Measurements from ENCODE around the gene INTS6. TPM values are rescaled to one million over a fixed set of nuclear protein-coding genes. Genes with fewer than 3 reads are reported as not detected.

The INTS6 gene
- total RNA-seq, 1 experiment from 2014 or later = 45.5 TPM

DNA sequence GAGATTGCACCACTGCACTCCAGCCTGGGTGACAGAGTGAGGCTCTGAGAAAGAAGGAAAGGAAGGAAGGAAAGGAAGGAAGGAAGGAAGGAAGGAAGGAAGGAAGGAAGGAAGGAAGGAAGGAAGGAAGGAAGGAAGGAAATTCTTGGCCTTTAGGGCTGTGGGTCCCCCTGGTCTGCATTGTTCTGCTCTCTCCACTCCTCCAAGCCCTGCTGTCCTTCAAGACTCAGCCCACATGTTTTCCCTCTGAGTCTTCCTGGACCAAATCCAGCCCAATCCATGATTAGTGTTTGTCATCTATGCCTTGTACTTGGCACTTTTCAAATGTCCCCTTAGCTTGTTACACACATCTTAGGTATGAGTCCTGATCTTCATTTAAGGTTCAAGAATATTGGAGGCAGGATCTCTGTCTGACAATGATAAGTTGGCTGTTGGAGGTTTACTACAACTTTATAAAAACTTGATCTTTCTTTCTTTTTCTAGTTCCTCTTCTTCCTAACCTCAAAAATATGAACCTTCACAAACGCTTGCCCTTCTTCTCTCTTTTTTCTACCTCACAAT, 48.8 kb upstream of the INTS6 start:
- no peak overlapping the region for H3K4me3 ChIP-seq
- no peak overlapping the region for H3K27ac ChIP-seq
- no peaks in the 10 kb centered on the region for H3K9me3 ChIP-seq (ENCODE audit: insufficient read depth, low read depth)
- no peaks in the 10 kb centered on the region for H3K9me2 ChIP-seq (ENCODE audit: insufficient read depth)
- no peaks in the 10 kb centered on the region for H3K36me3 ChIP-seq (ENCODE audit: low read depth)
- no TSS peak for BruUV-seq (replicated peaks)
- intact Hi-C loops (cut with micrococcal nuclease; ENCODE audit: unreplicated experiment) = loop anchor here (2.0 kb wide), 1 partner anchor 75 kb away; no protein-coding TSS in a partner anchor
- H2AFZ ChIP-seq = no peak overlapping the region
- ChIA-PET POLR2A (ENCODE audit: unreplicated experiment) (interaction anchor here (0.9 kb wide), 1 partner anchor 294 kb away, joined by 6 read pairs; no protein-coding TSS in a partner anchor), CTCF (no interaction called here)
- no peaks in the 10 kb centered on the region for H3K4me1 ChIP-seq (replicated peaks; ENCODE audit: insufficient read depth)
- no peaks in the 10 kb centered on the region for H3K27me3 ChIP-seq (ENCODE audit: insufficient read depth, low read depth)
- H3K4me2 ChIP-seq = no peak overlapping the region
- no peak for TF ChIP-seq EZH2 (IDR thresholded peaks at IDR 0.05; ENCODE audit: low read depth)
- TF ChIP-seq, protein P1, sequence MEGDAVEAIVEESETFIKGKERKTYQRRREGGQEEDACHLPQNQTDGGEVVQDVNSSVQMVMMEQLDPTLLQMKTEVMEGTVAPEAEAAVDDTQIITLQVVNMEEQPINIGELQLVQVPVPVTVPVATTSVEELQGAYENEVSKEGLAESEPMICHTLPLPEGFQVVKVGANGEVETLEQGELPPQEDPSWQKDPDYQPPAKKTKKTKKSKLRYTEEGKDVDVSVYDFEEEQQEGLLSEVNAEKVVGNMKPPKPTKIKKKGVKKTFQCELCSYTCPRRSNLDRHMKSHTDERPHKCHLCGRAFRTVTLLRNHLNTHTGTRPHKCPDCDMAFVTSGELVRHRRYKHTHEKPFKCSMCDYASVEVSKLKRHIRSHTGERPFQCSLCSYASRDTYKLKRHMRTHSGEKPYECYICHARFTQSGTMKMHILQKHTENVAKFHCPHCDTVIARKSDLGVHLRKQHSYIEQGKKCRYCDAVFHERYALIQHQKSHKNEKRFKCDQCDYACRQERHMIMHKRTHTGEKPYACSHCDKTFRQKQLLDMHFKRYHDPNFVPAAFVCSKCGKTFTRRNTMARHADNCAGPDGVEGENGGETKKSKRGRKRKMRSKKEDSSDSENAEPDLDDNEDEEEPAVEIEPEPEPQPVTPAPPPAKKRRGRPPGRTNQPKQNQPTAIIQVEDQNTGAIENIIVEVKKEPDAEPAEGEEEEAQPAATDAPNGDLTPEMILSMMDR (conservative IDR thresholded peaks at IDR 0.05) = no peak
- no peaks in the 10 kb centered on the region for H3K79me2 ChIP-seq (ENCODE audit: low read depth)
- H3F3A ChIP-seq (ENCODE audit: insufficient read depth, low read depth) = no peaks in the 10 kb centered on the region
- H4K20me1 ChIP-seq (ENCODE audit: insufficient read depth) = no peaks in the 10 kb centered on the region
- no peak for DNase-seq

DNA sequence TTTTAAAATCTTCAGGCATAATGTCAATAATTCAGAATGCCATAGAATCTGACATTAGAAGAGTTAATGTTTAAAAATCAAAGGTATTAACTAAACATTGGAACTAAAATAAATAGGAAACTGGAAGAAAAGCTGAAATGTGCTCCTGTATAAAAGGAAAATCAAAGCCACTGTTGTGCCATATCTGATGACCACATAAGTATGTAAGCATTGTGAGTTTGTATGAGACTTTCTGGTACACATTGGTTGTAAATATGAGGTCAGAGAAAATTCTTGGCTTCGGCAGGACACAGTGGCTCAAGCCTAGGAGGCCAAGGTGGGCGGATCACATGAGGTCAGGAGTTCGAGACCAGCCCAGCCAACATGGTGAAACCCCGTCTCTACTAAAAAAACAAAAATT, 48.3 kb upstream of the INTS6 start:
- Histone ChIP-seq H3K27ac (no peak overlapping the region), H3K4me1 (replicated peaks; ENCODE audit: insufficient read depth) (no peaks in the 10 kb centered on the region), H3K9me2 (ENCODE audit: insufficient read depth) (no peaks in the 10 kb centered on the region), H2AFZ (no peak overlapping the region), H3F3A (ENCODE audit: insufficient read depth, low read depth) (no peaks in the 10 kb centered on the region), H3K79me2 (ENCODE audit: low read depth) (no peaks in the 10 kb centered on the region), H4K20me1 (ENCODE audit: insufficient read depth) (no peaks in the 10 kb centered on the region), H3K4me3 (no peak overlapping the region), H3K36me3 (ENCODE audit: low read depth) (no peaks in the 10 kb centered on the region), H3K9me3 (ENCODE audit: insufficient read depth, low read depth) (no peaks in the 10 kb centered on the region), H3K27me3 (ENCODE audit: insufficient read depth, low read depth) (no peaks in the 10 kb centered on the region), H3K4me2 (no peak overlapping the region)
- POLR2A ChIA-PET (ENCODE audit: unreplicated experiment) = interaction anchor here (0.9 kb wide), 1 partner anchor 295 kb away, joined by 6 read pairs; no protein-coding TSS in a partner anchor
- no TSS peak for BruUV-seq (replicated peaks)
- DNase-seq = no peak
- CTCF ChIA-PET = no interaction called here
- intact Hi-C loops (cut with micrococcal nuclease; ENCODE audit: unreplicated experiment) = loop anchor here (2.0 kb wide), 1 partner anchor 76 kb away; no protein-coding TSS in a partner anchor
- TF ChIP-seq EZH2 (IDR thresholded peaks at IDR 0.05; ENCODE audit: low read depth) = no peak
- TF ChIP-seq, protein P1 (conservative IDR thresholded peaks at IDR 0.05) = no peak

DNA sequence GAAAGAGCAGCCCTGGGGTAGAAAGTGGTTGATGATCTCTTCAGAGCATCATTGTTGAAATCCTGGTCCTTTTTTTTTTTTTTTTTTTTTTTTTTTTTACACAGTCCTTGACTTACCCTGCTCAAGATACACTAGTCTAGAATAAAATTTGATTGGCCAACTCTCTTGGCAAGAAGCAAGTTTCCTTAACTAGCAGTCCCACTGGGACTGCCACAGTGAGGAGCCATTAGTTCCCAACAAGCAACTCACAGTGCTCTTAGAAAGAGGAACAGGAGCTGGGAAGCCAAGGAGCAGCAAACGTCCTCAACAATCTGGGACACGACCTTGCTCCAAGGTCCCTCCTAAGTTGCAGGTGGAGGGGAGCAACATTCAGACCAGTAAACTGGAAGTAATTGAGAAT, 47.9 kb upstream of the INTS6 start:
- intact Hi-C loops (cut with micrococcal nuclease; ENCODE audit: unreplicated experiment) = loop anchor here (2.0 kb wide), 1 partner anchor 76 kb away; no protein-coding TSS in a partner anchor
- H3K27ac ChIP-seq = no peak overlapping the region
- CTCF ChIA-PET = no interaction called here
- H3K4me2 ChIP-seq = no peak overlapping the region
- POLR2A ChIA-PET (ENCODE audit: unreplicated experiment) = interaction anchor here (0.9 kb wide), 1 partner anchor 295 kb away, joined by 6 read pairs; no protein-coding TSS in a partner anchor
- no peaks in the 10 kb centered on the region for H3K4me1 ChIP-seq (replicated peaks; ENCODE audit: insufficient read depth)
- H4K20me1 ChIP-seq (ENCODE audit: insufficient read depth) = no peaks in the 10 kb centered on the region
- H3K9me3 ChIP-seq (ENCODE audit: insufficient read depth, low read depth) = no peaks in the 10 kb centered on the region
- BruUV-seq (replicated peaks) = no TSS peak
- H3K79me2 ChIP-seq (ENCODE audit: low read depth) = no peaks in the 10 kb centered on the region
- H2AFZ ChIP-seq = no peak overlapping the region
- no peaks in the 10 kb centered on the region for H3K36me3 ChIP-seq (ENCODE audit: low read depth)
- no peaks in the 10 kb centered on the region for H3K9me2 ChIP-seq (ENCODE audit: insufficient read depth)
- H3K4me3 ChIP-seq = no peak overlapping the region
- H3F3A ChIP-seq (ENCODE audit: insufficient read depth, low read depth) = no peaks in the 10 kb centered on the region
- TF ChIP-seq, protein P1 (conservative IDR thresholded peaks at IDR 0.05) = no peak
- TF ChIP-seq EZH2 (IDR thresholded peaks at IDR 0.05; ENCODE audit: low read depth) = no peak
- no peaks in the 10 kb centered on the region for H3K27me3 ChIP-seq (ENCODE audit: insufficient read depth, low read depth)
- no peak for DNase-seq
